ENCODE measurements around the gene BMAL1.
A peak's percentile ranks its signal among the peaks of the same experiment; 100 is the strongest.
"Not testable (repeated sequence)": the region's sequence is repeated elsewhere in the genome, so short reads cannot be mapped to it uniquely, and the experiment has no call there.

Gene BMAL1

DNA sequence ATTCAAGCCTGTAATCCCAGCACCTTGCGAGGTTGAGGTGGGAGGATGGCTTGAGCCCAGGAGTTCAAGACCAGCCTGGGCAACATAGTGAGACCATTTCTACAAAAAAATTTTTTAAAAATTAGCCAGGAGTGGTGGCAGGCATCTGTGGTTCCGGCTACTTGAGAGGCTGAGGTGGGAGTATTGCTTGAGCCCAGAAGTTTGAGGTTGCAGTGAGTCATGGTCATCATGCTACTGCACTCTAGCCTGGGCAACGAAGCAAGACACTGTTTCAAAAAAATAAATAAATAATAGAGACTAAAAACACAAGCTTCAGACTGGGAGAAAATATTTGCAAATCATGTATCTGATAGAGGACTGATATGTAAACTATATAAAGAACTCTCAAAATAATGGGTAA is 152.2 kb downstream of the BMAL1 start:
- H4K20me1 ChIP-seq, result peaks cover 0 to 26% (median 4%) of the 10 kb centered on the region in 11 experiments; a peak in 10 of 22 replicates
- no peaks in the 10 kb centered on the region for H3K27me3 ChIP-seq
- no peak for TF ChIP-seq Cebpa-rat (IDR thresholded peaks at IDR 0.05)
- H3K4me1 ChIP-seq, result peaks cover 0 to 6% (median 0%) of the 10 kb centered on the region in 10 experiments; a peak in 5 of 20 replicates
- no peak overlapping the region for H3K4me2 ChIP-seq
- peaks cover 10 to 64% (median 26%) of the 10 kb centered on the region in 11 experiments; a peak in 17 of 22 replicates for H3K36me3 ChIP-seq
- no peak overlapping the region for H3K27ac ChIP-seq
- H3K9me3 ChIP-seq (replicated peaks in 1 of 11), result peaks cover 43 to 64% (median 52%) of the 10 kb centered on the region in 11 experiments
- no peak overlapping the region for H3K4me3 ChIP-seq
- no peak overlapping the region for H3K9ac ChIP-seq

DNA sequence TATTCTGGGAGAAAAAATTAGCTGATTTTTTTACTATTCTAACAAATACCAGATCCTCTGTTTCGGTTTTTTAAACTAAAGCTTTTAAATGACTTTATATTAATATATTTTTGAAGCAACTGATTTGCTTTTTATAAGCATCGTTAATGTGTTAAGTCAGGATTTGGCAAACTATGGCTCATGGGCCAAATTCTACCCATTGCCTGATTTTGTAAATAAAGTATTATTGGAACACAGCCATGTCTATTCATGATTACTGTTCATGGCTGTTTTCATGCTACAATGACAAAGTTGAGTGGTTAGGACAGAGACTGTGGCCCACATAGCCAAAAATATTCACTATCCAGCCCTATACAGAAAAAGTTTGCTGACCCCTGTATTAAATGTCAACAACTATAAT is 155.8 kb downstream of the BMAL1 start:
- H3K4me1 ChIP-seq, result peaks cover 0 to 22% (median 8%) of the 10 kb centered on the region in 10 experiments; a peak in 12 of 20 replicates
- H4K20me1 ChIP-seq, result peaks cover 0 to 13% (median 4%) of the 10 kb centered on the region in 11 experiments; a peak in 6 of 22 replicates
- peaks cover 18 to 36% (median 24%) of the 10 kb centered on the region in 11 experiments for H3K9me3 ChIP-seq (replicated peaks in 1 of 11)
- no peaks in the 10 kb centered on the region for H3K27me3 ChIP-seq
- peaks cover 3 to 39% (median 12%) of the 10 kb centered on the region in 11 experiments; a peak in 14 of 22 replicates for H3K36me3 ChIP-seq
- H3K9ac ChIP-seq, result no peak overlapping the region
- no peak overlapping the region for H3K4me3 ChIP-seq
- H3K27ac ChIP-seq, result no peak overlapping the region
- no peak overlapping the region for H3K4me2 ChIP-seq
- no peak for TF ChIP-seq Cebpa-rat (IDR thresholded peaks at IDR 0.05)

DNA sequence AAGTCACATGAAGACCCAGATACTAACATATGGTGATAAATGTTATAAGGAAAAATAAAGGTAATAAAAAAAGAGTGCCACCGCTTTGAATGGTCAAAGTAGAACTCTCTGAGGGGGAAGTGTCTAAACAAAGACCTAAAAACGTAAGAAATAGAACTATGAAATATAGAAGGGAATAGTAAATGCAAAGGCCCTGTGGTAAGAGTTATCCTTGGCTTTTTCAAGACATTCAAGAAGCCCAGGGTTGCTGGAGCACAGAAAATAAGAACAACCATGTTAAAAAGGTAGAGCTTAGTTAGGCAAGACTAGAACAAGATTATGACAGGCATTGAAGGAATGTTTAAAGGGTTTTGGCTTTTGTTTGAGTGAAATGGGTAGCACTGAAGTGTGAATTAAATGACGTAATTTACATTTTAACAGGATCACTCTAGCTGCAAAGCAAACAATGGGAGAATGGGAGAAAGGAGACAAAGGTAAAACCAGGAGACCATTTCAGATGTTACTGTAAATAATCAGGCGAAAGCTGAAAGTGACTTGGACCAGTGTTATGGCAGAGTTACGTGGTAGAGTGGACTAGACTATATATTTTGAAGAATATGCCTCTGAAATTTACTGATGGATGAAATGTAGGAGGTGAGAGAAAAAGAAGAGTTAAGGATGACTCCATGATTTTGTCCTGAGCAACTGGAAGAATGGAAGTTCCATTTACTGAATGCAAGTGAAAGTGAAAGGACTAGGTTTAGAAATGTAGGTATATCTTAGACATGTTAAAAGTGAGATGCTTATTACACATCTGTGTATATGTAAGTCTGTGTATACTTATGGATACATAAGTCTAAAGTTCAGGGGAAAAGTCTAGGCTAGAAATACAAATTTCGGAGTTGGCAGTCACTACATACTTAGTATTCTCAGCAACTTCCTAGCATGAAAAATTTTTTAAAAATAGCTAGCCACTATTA is 156.9 kb downstream of the BMAL1 start:
- Histone ChIP-seq H4K20me1 (peaks cover 0 to 13% (median 4%) of the 10 kb centered on the region in 11 experiments; a peak in 6 of 22 replicates), H3K27me3 (no peaks in the 10 kb centered on the region), H3K4me1 (peaks cover 0 to 22% (median 8%) of the 10 kb centered on the region in 10 experiments; a peak in 12 of 20 replicates), H3K27ac (no peak overlapping the region), H3K9me3 (replicated peaks in 1 of 11) (peaks cover 7 to 25% (median 13%) of the 10 kb centered on the region in 11 experiments; a peak in 20 of 22 replicates), H3K9ac (no peak overlapping the region), H3K36me3 (peaks cover 3 to 28% (median 7%) of the 10 kb centered on the region in 11 experiments; a peak in 12 of 22 replicates), H3K4me3 (no peak overlapping the region), H3K4me2 (no peak overlapping the region)
- no peak for TF ChIP-seq Cebpa-rat (IDR thresholded peaks at IDR 0.05)

GRCh38 chr11:13436836-13437235 is 159.2 kb downstream of the BMAL1 start:
- peaks cover 0 to 18% (median 8%) of the 10 kb centered on the region in 11 experiments; a peak in 7 of 22 replicates for H4K20me1 ChIP-seq
- H3K36me3 ChIP-seq; H3K4me3 ChIP-seq; H3K9ac ChIP-seq; H3K27me3 ChIP-seq; H3K9me3 ChIP-seq (replicated peaks in 1 of 11); H3K27ac ChIP-seq: not testable (repeated sequence)
- H3K4me2 ChIP-seq, result peak overlapping the region in 6 of 11 experiments; percentile 18 to 55 (median 49); a peak in 10 of 22 replicates
- peaks cover 0 to 28% (median 8%) of the 10 kb centered on the region in 10 experiments; a peak in 12 of 20 replicates for H3K4me1 ChIP-seq

All from BLaER1 treated with 17β-estradiol and CSF1 and Interleukin-3, amounts not matched to agents 10 nM and 100 nM (cell line).